Osteocyte (in vitro differentiated cells): ENCODE measurements around the gene SGO1. TPM values are rescaled to one million over a fixed set of nuclear protein-coding genes. Genes with fewer than 3 reads are reported as not detected.

Experiments used
- DNase-seq: peaks from one replicate; pipeline ENCODE4 v3.0.0; 2021; ENCODE audit warnings: mixed read lengths; ENCODE audit not compliant: unreplicated experiment; ENCODE audit errors: extremely low spot score
- H3K27ac Mint-ChIP-seq: one replicate; pipeline ENCODE4 v1.8.0; 2021; ENCODE audit warnings: mild to moderate bottlenecking, mixed read lengths; ENCODE audit not compliant: unreplicated experiment
- H3K27me3 Mint-ChIP-seq: one replicate; pipeline ENCODE4 v1.8.0; 2021; ENCODE audit warnings: mixed read lengths; ENCODE audit not compliant: unreplicated experiment
- H3K36me3 Mint-ChIP-seq: one replicate; pipeline ENCODE4 v1.8.0; 2021; ENCODE audit warnings: mixed read lengths; ENCODE audit not compliant: unreplicated experiment
- H3K4me1 Mint-ChIP-seq: one replicate; pipeline ENCODE4 v1.8.0; 2021; ENCODE audit warnings: mixed read lengths; ENCODE audit not compliant: unreplicated experiment
- H3K4me3 Mint-ChIP-seq: one replicate; pipeline ENCODE4 v1.8.0; 2021; ENCODE audit warnings: mild to moderate bottlenecking, moderate library complexity, mixed read lengths; ENCODE audit not compliant: unreplicated experiment
- H3K9me3 Mint-ChIP-seq: one replicate; pipeline ENCODE4 v1.8.0; 2021; ENCODE audit warnings: mixed read lengths; ENCODE audit not compliant: unreplicated experiment
- microRNA-seq: library from miRNA; unstranded; fragments of <30 nt; microRNA quantifications from one replicate; pipeline ENCODE4 v1.1.0, GENCODE V29; 2020; ENCODE audit not compliant: unreplicated experiment
- total RNA-seq: library from RNA; stranded (reverse); gene quantifications from 2 replicates; pipeline ENCODE4 v1.2.1, GENCODE V29; 2021
- TF ChIP-seq, protein P1 (sequence below): fragments of 200-600 bp; sonication (generic); IDR thresholded peaks from 2 replicates; pipeline ENCODE4 v1.5.0; 2021; ENCODE audit warnings: antibody characterized with exemption, mild to moderate bottlenecking, moderate library complexity

SGO1 gene
- total RNA-seq, 1 donor from 2014 or later: 2.7 TPM

DNA sequence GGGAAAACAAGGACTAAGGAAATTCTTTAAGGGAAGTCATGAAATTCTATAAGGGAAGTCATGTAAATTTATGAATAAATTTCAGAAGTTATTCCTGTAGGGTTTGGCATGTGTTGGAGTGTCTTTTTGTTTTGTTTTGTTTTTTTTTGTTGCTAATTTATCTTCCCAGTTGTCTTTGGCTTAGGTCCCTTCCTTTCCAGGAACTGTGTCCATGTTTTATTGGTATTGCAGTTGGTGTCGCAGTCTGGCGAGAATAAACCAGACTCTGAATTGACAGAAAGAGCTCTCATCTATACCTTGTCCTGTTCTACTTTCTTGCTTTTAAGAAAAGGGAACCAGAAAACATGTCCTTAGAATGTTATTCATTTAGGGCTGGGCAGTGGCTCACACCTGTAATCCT lies 57.6 kb downstream of the SGO1 start:
- Mint-ChIP-seq H3K4me3 (no peak overlapping the region), H3K9me3 (no peaks in the 10 kb centered on the region), H3K27ac (no peak overlapping the region), H3K4me1 (peaks cover 2% of the 10 kb centered on the region), H3K27me3 (no peaks in the 10 kb centered on the region), H3K36me3 (peaks cover 22% of the 10 kb centered on the region)
- TF ChIP-seq, protein P1, sequence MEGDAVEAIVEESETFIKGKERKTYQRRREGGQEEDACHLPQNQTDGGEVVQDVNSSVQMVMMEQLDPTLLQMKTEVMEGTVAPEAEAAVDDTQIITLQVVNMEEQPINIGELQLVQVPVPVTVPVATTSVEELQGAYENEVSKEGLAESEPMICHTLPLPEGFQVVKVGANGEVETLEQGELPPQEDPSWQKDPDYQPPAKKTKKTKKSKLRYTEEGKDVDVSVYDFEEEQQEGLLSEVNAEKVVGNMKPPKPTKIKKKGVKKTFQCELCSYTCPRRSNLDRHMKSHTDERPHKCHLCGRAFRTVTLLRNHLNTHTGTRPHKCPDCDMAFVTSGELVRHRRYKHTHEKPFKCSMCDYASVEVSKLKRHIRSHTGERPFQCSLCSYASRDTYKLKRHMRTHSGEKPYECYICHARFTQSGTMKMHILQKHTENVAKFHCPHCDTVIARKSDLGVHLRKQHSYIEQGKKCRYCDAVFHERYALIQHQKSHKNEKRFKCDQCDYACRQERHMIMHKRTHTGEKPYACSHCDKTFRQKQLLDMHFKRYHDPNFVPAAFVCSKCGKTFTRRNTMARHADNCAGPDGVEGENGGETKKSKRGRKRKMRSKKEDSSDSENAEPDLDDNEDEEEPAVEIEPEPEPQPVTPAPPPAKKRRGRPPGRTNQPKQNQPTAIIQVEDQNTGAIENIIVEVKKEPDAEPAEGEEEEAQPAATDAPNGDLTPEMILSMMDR: no peak
- no peak for DNase-seq

DNA sequence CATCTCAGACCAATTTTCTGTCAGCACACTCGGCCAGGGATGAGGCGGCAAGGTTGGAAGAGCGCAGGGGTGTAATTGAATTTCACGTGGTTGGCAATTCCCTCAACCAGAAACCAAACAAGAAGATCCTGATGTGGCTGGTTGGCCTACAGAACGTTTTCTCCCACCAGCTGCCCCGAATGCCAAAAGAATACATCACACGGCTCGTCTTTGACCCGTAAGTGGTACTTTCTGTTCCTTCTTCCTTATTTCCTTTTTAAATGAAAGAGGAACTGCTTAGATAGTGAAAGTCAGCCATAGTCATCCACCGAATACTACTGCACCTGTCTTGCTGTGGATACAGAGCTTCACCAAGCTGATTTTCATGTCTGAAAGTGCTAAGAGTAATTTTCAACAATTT lies 60.1 kb downstream of the SGO1 start:
- Mint-ChIP-seq H3K4me3 (no peak overlapping the region), H3K27ac (no peak overlapping the region), H3K36me3 (peaks cover 35% of the 10 kb centered on the region), H3K9me3 (no peaks in the 10 kb centered on the region), H3K4me1 (peaks cover 9% of the 10 kb centered on the region), H3K27me3 (no peaks in the 10 kb centered on the region)
- TF ChIP-seq, protein P1: no peak
- DNase-seq: no peak

DNA sequence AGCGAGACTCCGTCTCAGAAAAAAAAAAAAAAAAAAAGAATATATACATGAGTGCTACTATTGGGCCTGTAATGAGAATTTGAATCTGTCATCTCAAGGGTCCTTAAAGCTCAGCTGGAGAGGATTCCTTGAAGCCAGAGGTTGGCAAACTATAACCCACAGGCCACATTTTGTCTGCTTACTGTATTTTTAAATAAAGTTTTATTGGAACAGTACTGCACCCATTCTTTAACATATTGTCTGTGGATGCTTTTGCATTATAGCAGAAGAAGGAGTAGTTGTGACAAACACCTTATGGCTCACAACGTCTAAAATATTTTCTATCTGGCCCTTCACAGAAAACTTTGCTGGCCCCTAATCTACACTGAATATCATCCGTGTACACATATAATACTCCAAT lies 60.7 kb downstream of the SGO1 start:
- DNase-seq: no peak
- Mint-ChIP-seq H3K4me3 (no peak overlapping the region), H3K4me1 (peaks cover 9% of the 10 kb centered on the region), H3K9me3 (no peaks in the 10 kb centered on the region), H3K27me3 (no peaks in the 10 kb centered on the region), H3K27ac (no peak overlapping the region), H3K36me3 (peaks cover 37% of the 10 kb centered on the region)
- TF ChIP-seq, protein P1: no peak

DNA sequence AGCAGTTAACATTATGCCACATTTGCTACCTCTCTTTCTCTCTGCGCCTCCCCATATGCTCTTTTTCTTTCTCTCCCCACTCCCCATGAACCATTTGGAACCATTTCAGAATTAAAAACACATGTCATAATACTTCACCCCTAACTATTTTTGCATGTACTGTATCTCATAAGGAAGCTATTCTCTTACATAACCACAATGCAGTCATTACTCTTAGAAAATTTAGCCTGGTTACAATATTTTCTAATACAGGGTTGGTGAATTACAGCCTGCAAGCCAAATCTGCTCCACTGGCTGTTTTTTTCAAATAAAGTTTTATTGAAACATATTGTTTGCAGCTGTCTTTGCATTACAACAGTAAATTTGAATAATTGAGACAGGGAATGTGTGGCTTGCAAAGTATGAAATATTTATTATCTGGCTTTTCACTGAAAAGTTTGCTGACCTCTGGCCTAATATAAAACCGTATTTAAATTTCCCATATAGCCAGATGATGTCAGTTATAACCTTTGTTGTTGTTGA lies 62.8 kb downstream of the SGO1 start:
- TF ChIP-seq, protein P1: no peak
- Mint-ChIP-seq H3K4me1 (peaks cover 9% of the 10 kb centered on the region), H3K27me3 (no peaks in the 10 kb centered on the region), H3K36me3 (peaks cover 37% of the 10 kb centered on the region), H3K4me3 (no peak overlapping the region), H3K9me3 (no peaks in the 10 kb centered on the region), H3K27ac (no peak overlapping the region)
- no peak for DNase-seq

DNA sequence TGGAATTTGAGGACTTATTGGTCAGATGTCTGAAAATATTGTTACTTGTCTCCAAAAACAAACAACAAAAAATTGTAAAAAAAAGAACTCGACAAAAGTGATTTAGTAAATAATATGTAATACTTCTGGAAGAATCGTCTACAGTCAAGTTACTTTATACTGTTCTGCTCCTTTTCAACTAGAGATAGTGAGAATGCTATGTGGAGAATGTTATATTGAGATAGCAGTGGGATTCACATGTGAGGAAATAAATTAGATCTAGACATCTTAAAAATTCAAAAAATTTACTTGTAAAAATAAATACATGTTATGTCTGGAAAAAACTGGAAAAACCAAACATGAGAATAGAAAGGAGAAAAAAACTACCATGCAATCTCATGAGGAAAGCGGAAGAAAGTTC lies 64.9 kb downstream of the SGO1 start:
- Mint-ChIP-seq H3K36me3 (peaks cover 33% of the 10 kb centered on the region), H3K4me1 (peaks cover 7% of the 10 kb centered on the region), H3K27me3 (no peaks in the 10 kb centered on the region), H3K9me3 (no peaks in the 10 kb centered on the region), H3K4me3 (no peak overlapping the region), H3K27ac (no peak overlapping the region)
- DNase-seq: no peak
- TF ChIP-seq, protein P1: no peak

Small RNA genes lying within 50 kb of the gene (microRNA-seq; reads per million reads assigned to microRNA genes)
- gene MIR3135A: not detected

Other genes with a start within 250 kb of the SGO1 start
- 83.0 and 84.8 TPM in 2 replicates for gene RAB5A, start 239.1 kb downstream of the SGO1 start, total RNA-seq
- gene PP2D1, start 173.9 kb downstream of the SGO1 start, total RNA-seq: not detected in 2 replicates
- 15.7 and 16.4 TPM in 2 replicates for gene KAT2B, start 145.8 kb downstream of the SGO1 start, total RNA-seq